HepG2 (cell line): ENCODE results near the gene LRP10.

Source experiments
- ADNP ChIP-seq: sonication (generic); formaldehyde crosslinking; IDR thresholded peaks from 2 replicates; pipeline ENCODE4 v1.4.0; 2020; ENCODE audit warnings: missing genetic modification reagents
- MIER3 ChIP-seq: IDR thresholded peaks from 2 replicates; pipeline ENCODE4 v1.6.1; 2016; ENCODE audit warnings: missing compliant biosample characterization, borderline replicate concordance
- SIN3A ChIP-seq: IDR thresholded peaks from 2 replicates; pipeline ENCODE4 v1.6.1; 2011; ENCODE audit warnings: low read depth, mild to moderate bottlenecking, control low read depth, low read length, borderline replicate concordance
- U2AF1 ChIP-seq: fragments of 200-400 bp; formaldehyde crosslinking; optimal IDR thresholded peaks from 2 replicates; pipeline ENCODE3; 2017; ENCODE audit warnings: mild to moderate bottlenecking, low read depth, low read length
- TF ChIP-seq, protein P1 (sequence below): IDR thresholded peaks from 2 replicates; pipeline ENCODE4 v1.6.1; 2012; ENCODE audit warnings: inconsistent platforms
- TF ChIP-seq, protein P2 (sequence below): sonication (generic); formaldehyde crosslinking; IDR thresholded peaks from 2 replicates; pipeline ENCODE4 v1.5.0; 2020; ENCODE audit warnings: mild to moderate bottlenecking, missing genetic modification reagents, moderate library complexity
- TF ChIP-seq, protein P3 (sequence below), 2 experiments: IDR thresholded peaks; 2 replicates each; pipeline ENCODE4 v1.6.1; 2011 to 2012; ENCODE audit warnings: low read length in 2 of 2, borderline replicate concordance in 1 of 2, low read depth in 1 of 2, mild to moderate bottlenecking in 1 of 2, moderate library complexity in 1 of 2

DNA sequence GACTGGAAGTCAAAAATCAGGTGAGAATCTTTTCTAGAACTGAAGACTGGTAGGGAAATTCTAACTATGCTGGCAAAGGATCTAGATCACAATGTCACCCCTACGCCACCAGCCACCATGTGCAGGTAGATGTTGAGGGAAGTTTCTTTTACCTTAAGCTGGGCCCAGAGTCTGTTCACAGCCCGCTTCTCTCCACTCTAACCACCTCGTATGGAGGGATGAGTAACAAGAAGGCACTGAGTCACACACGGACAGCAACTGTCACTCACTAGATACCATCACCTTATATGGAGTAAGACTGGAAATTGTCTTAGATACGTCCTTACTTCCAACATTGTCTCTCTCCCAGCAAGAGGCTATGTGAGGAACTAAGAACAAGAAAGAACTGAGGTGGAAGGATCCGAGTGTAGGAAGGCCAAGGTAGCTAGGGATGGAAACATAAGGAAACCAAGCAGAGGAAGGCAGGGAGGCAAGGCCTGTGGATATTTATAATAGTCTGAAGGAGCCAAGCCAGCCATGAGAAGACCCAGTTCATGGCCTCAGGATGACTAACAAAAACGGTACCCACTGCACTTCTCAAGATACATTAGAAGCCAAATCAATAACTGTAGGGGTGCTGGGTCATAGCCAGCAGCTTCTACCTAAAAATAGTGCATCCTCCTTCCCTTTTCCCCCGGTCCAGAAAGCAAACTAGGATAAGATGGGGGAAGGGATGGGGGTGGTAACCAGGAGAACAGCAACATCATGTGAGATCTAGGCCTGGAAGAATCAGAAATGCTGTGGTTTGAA is 27.0 kb downstream of the LRP10 start:
- TF ChIP-seq MIER3 (CRISPR knock-in tag) (no peak), ADNP (CRISPR knock-in tag) (no peak), SIN3A (no peak), U2AF1 (no peak)
- TF ChIP-seq, protein P1, sequence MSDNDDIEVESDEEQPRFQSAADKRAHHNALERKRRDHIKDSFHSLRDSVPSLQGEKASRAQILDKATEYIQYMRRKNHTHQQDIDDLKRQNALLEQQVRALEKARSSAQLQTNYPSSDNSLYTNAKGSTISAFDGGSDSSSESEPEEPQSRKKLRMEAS: no peak
- TF ChIP-seq, protein P2, sequence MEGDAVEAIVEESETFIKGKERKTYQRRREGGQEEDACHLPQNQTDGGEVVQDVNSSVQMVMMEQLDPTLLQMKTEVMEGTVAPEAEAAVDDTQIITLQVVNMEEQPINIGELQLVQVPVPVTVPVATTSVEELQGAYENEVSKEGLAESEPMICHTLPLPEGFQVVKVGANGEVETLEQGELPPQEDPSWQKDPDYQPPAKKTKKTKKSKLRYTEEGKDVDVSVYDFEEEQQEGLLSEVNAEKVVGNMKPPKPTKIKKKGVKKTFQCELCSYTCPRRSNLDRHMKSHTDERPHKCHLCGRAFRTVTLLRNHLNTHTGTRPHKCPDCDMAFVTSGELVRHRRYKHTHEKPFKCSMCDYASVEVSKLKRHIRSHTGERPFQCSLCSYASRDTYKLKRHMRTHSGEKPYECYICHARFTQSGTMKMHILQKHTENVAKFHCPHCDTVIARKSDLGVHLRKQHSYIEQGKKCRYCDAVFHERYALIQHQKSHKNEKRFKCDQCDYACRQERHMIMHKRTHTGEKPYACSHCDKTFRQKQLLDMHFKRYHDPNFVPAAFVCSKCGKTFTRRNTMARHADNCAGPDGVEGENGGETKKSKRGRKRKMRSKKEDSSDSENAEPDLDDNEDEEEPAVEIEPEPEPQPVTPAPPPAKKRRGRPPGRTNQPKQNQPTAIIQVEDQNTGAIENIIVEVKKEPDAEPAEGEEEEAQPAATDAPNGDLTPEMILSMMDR (CRISPR knock-in tag): no peak
- TF ChIP-seq, protein P3, sequence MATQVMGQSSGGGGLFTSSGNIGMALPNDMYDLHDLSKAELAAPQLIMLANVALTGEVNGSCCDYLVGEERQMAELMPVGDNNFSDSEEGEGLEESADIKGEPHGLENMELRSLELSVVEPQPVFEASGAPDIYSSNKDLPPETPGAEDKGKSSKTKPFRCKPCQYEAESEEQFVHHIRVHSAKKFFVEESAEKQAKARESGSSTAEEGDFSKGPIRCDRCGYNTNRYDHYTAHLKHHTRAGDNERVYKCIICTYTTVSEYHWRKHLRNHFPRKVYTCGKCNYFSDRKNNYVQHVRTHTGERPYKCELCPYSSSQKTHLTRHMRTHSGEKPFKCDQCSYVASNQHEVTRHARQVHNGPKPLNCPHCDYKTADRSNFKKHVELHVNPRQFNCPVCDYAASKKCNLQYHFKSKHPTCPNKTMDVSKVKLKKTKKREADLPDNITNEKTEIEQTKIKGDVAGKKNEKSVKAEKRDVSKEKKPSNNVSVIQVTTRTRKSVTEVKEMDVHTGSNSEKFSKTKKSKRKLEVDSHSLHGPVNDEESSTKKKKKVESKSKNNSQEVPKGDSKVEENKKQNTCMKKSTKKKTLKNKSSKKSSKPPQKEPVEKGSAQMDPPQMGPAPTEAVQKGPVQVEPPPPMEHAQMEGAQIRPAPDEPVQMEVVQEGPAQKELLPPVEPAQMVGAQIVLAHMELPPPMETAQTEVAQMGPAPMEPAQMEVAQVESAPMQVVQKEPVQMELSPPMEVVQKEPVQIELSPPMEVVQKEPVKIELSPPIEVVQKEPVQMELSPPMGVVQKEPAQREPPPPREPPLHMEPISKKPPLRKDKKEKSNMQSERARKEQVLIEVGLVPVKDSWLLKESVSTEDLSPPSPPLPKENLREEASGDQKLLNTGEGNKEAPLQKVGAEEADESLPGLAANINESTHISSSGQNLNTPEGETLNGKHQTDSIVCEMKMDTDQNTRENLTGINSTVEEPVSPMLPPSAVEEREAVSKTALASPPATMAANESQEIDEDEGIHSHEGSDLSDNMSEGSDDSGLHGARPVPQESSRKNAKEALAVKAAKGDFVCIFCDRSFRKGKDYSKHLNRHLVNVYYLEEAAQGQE (IDR thresholded peaks at IDR 0.05; ENCODE audit: borderline replicate concordance in 1 of 2, low read depth in 1 of 2, low read length in 2 of 2): no peak
